ENCODE data around the gene BTBD9. TPM values are rescaled to one million over a fixed set of nuclear protein-coding genes. Genes with fewer than 3 reads are reported as not detected.
A peak's percentile ranks its signal among the peaks of the same experiment; 100 is the strongest.

The BTBD9 gene
- total RNA-seq, 1 experiment from 2014 or later, result 4.7 TPM

- Histone ChIP-seq H3K9ac (ENCODE audit: low read length) (no peak overlapping the region), H2AFZ (ENCODE audit: low read length) (no peak overlapping the region), H3K79me2 (ENCODE audit: low read length) (peaks cover 1% of the 10 kb centered on the region), H3K27me3 (ENCODE audit: low read length) (no peaks in the 10 kb centered on the region), H4K20me1 (ENCODE audit: insufficient read depth, low read depth, low read length) (no peaks in the 10 kb centered on the region), H3K36me3 (ENCODE audit: insufficient read depth, low read length) (peaks cover 47% of the 10 kb centered on the region; the same call in 1 of the 2 replicates), H3K9me3 (ENCODE audit: low read length) (no peaks in the 10 kb centered on the region), H3K4me3 (ENCODE audit: low read length) (no peak overlapping the region), H3K4me2 (ENCODE audit: low read depth, low read length, poor library complexity, severe bottlenecking) (no peak overlapping the region), H3K4me1 (ENCODE audit: low read length) (no peaks in the 10 kb centered on the region), H3K27ac (ENCODE audit: low read length) (no peak overlapping the region), H3K9me2 (replicated peaks; ENCODE audit: insufficient read depth, low read length) (no peaks in the 10 kb centered on the region)
- no peak for DNase-seq
Observed at GRCh38 chr6:38679668-38680067, 39.9 kb upstream of the BTBD9 start.

- H3K27ac ChIP-seq (ENCODE audit: low read length), result no peak overlapping the region
- H3K9ac ChIP-seq (ENCODE audit: low read length), result no peak overlapping the region
- H3K27me3 ChIP-seq (ENCODE audit: low read length), result no peaks in the 10 kb centered on the region
- no peaks in the 10 kb centered on the region for H3K4me1 ChIP-seq (ENCODE audit: low read length)
- H3K36me3 ChIP-seq (ENCODE audit: insufficient read depth, low read length), result peaks cover 45% of the 10 kb centered on the region; the same call in 1 of the 2 replicates
- H3K9me2 ChIP-seq (replicated peaks; ENCODE audit: insufficient read depth, low read length), result no peaks in the 10 kb centered on the region
- no peak overlapping the region for H3K4me3 ChIP-seq (ENCODE audit: low read length)
- H3K79me2 ChIP-seq (ENCODE audit: low read length), result no peaks in the 10 kb centered on the region
- DNase-seq, result no peak
- no peak overlapping the region for H2AFZ ChIP-seq (ENCODE audit: low read length)
- no peaks in the 10 kb centered on the region for H3K9me3 ChIP-seq (ENCODE audit: low read length)
- no peaks in the 10 kb centered on the region for H4K20me1 ChIP-seq (ENCODE audit: insufficient read depth, low read depth, low read length)
- H3K4me2 ChIP-seq (ENCODE audit: low read depth, low read length, poor library complexity, severe bottlenecking), result no peak overlapping the region
Observed at GRCh38 chr6:38678178-38678760, 38.5 kb upstream of the BTBD9 start.

GRCh38 chr6:38676974-38677544 is 37.3 kb upstream of the BTBD9 start:
- Histone ChIP-seq H3K9me2 (replicated peaks; ENCODE audit: insufficient read depth, low read length) (no peaks in the 10 kb centered on the region), H4K20me1 (ENCODE audit: insufficient read depth, low read depth, low read length) (0 out of 2 replicates have a peak, but pooled peaks cover 3% of the 10 kb centered on the region), H3K36me3 (ENCODE audit: insufficient read depth, low read length) (peaks cover 37% of the 10 kb centered on the region; the same call in 1 of the 2 replicates), H2AFZ (ENCODE audit: low read length) (no peak overlapping the region), H3K79me2 (ENCODE audit: low read length) (no peaks in the 10 kb centered on the region), H3K4me1 (ENCODE audit: low read length) (no peaks in the 10 kb centered on the region), H3K9ac (ENCODE audit: low read length) (no peak overlapping the region), H3K9me3 (ENCODE audit: low read length) (no peaks in the 10 kb centered on the region), H3K4me3 (ENCODE audit: low read length) (no peak overlapping the region), H3K27me3 (ENCODE audit: low read length) (no peaks in the 10 kb centered on the region), H3K27ac (ENCODE audit: low read length) (no peak overlapping the region), H3K4me2 (ENCODE audit: low read depth, low read length, poor library complexity, severe bottlenecking) (no peak overlapping the region)
- DNase-seq, result no peak

- Histone ChIP-seq H3K36me3 (ENCODE audit: insufficient read depth, low read length) (peaks cover 31% of the 10 kb centered on the region; the same call in 1 of the 2 replicates), H3K4me2 (ENCODE audit: low read depth, low read length, poor library complexity, severe bottlenecking) (no peak overlapping the region), H3K27ac (ENCODE audit: low read length) (no peak overlapping the region), H3K27me3 (ENCODE audit: low read length) (no peaks in the 10 kb centered on the region), H3K9ac (ENCODE audit: low read length) (no peak overlapping the region), H3K9me2 (replicated peaks; ENCODE audit: insufficient read depth, low read length) (no peaks in the 10 kb centered on the region), H3K4me3 (ENCODE audit: low read length) (no peak overlapping the region), H3K9me3 (ENCODE audit: low read length) (no peaks in the 10 kb centered on the region), H3K4me1 (ENCODE audit: low read length) (no peaks in the 10 kb centered on the region), H2AFZ (ENCODE audit: low read length) (no peak overlapping the region), H3K79me2 (ENCODE audit: low read length) (no peaks in the 10 kb centered on the region), H4K20me1 (ENCODE audit: insufficient read depth, low read depth, low read length) (0 out of 2 replicates have a peak, but pooled peaks cover 5% of the 10 kb centered on the region)
- no peak for DNase-seq
Observed at GRCh38 chr6:38676236-38676973, 36.7 kb upstream of the BTBD9 start.

GRCh38 chr6:38673397-38674165 is 33.9 kb upstream of the BTBD9 start:
- H3K9me2 ChIP-seq (replicated peaks; ENCODE audit: insufficient read depth, low read length), result no peaks in the 10 kb centered on the region
- H3K36me3 ChIP-seq (ENCODE audit: insufficient read depth, low read length), result peaks cover 30% of the 10 kb centered on the region; the same call in 1 of the 2 replicates
- H3K27me3 ChIP-seq (ENCODE audit: low read length), result no peaks in the 10 kb centered on the region
- peak; percentile 54 for DNase-seq
- H3K9ac ChIP-seq (ENCODE audit: low read length), result no peak overlapping the region
- no peak overlapping the region for H3K4me2 ChIP-seq (ENCODE audit: low read depth, low read length, poor library complexity, severe bottlenecking)
- H3K27ac ChIP-seq (ENCODE audit: low read length), result no peak overlapping the region
- no peaks in the 10 kb centered on the region for H3K9me3 ChIP-seq (ENCODE audit: low read length)
- H3K4me1 ChIP-seq (ENCODE audit: low read length), result no peaks in the 10 kb centered on the region
- no peak overlapping the region for H3K4me3 ChIP-seq (ENCODE audit: low read length)
- H2AFZ ChIP-seq (ENCODE audit: low read length), result no peak overlapping the region
- 0 out of 2 replicates have a peak, but pooled peaks cover 5% of the 10 kb centered on the region for H4K20me1 ChIP-seq (ENCODE audit: insufficient read depth, low read depth, low read length)
- H3K79me2 ChIP-seq (ENCODE audit: low read length), result no peaks in the 10 kb centered on the region

- Histone ChIP-seq H3K27ac (ENCODE audit: low read length) (no peak overlapping the region), H3K9me3 (ENCODE audit: low read length) (no peaks in the 10 kb centered on the region), H3K36me3 (ENCODE audit: insufficient read depth, low read length) (peaks cover 19% of the 10 kb centered on the region; the same call in 1 of the 2 replicates), H3K4me3 (ENCODE audit: low read length) (no peak overlapping the region), H3K4me2 (ENCODE audit: low read depth, low read length, poor library complexity, severe bottlenecking) (no peak overlapping the region), H3K9ac (ENCODE audit: low read length) (no peak overlapping the region), H3K27me3 (ENCODE audit: low read length) (no peaks in the 10 kb centered on the region), H4K20me1 (ENCODE audit: insufficient read depth, low read depth, low read length) (0 out of 2 replicates have a peak, but pooled peaks cover 5% of the 10 kb centered on the region), H3K9me2 (replicated peaks; ENCODE audit: insufficient read depth, low read length) (no peaks in the 10 kb centered on the region), H2AFZ (ENCODE audit: low read length) (no peak overlapping the region), H3K4me1 (ENCODE audit: low read length) (no peaks in the 10 kb centered on the region), H3K79me2 (ENCODE audit: low read length) (no peaks in the 10 kb centered on the region)
- peak; percentile 76 for DNase-seq
Observed at GRCh38 chr6:38671885-38672467, 32.2 kb upstream of the BTBD9 start.

GRCh38 chr6:38658418-38659167 is 18.9 kb upstream of the BTBD9 start:
- Histone ChIP-seq H3K9me3 (ENCODE audit: low read length) (no peaks in the 10 kb centered on the region), H2AFZ (ENCODE audit: low read length) (no peak overlapping the region), H3K4me2 (ENCODE audit: low read depth, low read length, poor library complexity, severe bottlenecking) (no peak overlapping the region), H3K9ac (ENCODE audit: low read length) (no peak overlapping the region), H3K36me3 (ENCODE audit: insufficient read depth, low read length) (no peaks in the 10 kb centered on the region), H3K79me2 (ENCODE audit: low read length) (no peaks in the 10 kb centered on the region), H3K9me2 (replicated peaks; ENCODE audit: insufficient read depth, low read length) (no peaks in the 10 kb centered on the region), H4K20me1 (ENCODE audit: insufficient read depth, low read depth, low read length) (no peaks in the 10 kb centered on the region), H3K27ac (ENCODE audit: low read length) (no peak overlapping the region), H3K27me3 (ENCODE audit: low read length) (no peaks in the 10 kb centered on the region), H3K4me1 (ENCODE audit: low read length) (no peaks in the 10 kb centered on the region), H3K4me3 (ENCODE audit: low read length) (no peak overlapping the region)
- DNase-seq, result no peak

All from Karpas-422 (cell line).